HG03108 (cell line): Measurements from ENCODE around the gene HMX2.

Experiments
- ATAC-seq: cut with Tn5 transposase; IDR thresholded peaks from one replicate; pipeline ENCODE4 v1.9.1; 2021; ENCODE audit warnings: moderate library complexity; ENCODE audit not compliant: unreplicated experiment

The HMX2 gene, protein sequence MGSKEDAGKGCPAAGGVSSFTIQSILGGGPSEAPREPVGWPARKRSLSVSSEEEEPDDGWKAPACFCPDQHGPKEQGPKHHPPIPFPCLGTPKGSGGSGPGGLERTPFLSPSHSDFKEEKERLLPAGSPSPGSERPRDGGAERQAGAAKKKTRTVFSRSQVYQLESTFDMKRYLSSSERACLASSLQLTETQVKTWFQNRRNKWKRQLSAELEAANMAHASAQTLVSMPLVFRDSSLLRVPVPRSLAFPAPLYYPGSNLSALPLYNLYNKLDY

DNA sequence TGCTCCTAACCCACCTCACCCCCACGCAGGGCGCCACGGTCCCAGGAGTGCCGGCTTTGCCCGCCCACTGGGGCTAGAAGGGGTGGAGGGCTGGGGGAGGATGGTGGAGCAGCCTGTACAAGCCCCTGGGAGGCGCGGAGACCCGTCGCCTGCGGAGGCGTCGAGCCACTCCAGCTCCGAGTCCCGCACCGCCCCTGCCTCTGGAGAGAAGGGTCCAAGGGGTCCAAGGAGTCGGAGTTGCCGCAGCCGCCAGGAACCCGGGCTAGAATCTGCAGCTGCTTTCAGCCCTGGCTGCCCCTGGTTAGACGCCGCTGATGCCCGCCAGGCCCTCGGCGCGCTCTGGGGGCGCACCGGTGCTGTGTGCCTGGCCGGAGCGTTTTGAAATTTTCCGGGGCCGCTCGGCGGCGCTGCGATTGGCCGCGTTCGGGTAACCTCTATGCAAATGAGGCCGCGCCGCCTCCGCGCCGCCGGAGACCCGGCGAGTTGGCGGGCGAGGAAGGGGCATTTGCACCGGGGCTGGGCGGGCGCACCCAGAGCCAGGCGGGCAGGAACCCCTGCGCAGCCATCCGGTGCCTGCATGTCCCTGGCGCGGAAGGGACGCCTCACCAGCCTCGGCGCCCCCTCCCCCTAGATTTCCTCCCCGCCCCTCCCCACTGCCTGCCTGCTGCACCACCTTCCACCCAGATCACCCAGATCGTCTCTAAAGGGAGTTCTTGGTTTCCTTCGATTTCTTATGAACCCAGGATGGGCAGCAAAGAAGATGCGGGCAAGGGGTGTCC is at the start of gene HMX2:
TSS of gene HMX2 (plus strand) at position 502 of the 779 bp plus-strand sequence. CDS start at position 745, 243 bp downstream.
- no peak for ATAC-seq

DNA sequence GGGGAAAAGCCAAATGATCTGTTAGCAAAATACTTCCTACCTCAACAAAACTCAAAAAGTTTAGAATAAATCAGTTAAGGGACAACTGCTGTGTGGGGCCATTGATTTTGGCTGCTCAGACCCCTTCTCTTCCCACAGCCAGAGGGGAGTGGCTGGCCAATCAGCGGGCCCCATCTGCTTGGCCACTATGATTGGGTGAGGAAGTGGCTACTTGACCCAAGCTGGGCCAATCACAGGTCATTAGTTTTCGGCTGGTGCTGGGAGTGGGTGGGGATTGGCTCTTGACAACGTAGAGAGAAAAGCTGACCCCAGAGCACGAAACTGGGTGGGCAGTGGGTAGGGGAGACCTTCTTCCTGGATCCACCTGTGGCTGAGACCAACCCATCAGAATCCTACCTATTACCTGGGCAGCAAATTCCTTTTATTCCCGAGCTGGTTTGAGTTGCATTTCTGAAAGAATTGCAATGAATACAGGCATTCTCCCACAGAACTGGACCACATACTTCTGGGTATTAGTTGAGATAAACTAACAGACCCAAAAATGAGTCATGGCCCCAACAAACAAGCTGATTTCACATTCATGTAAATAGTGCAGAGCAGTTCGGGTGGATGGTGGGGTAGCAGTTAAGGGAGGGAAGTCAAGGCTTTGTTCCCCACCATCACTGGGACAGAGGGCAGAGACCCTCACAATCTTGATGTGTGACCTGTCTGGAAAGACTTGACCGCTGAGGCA is 47.7 kb upstream of the HMX2 start:
- no peak for ATAC-seq

DNA sequence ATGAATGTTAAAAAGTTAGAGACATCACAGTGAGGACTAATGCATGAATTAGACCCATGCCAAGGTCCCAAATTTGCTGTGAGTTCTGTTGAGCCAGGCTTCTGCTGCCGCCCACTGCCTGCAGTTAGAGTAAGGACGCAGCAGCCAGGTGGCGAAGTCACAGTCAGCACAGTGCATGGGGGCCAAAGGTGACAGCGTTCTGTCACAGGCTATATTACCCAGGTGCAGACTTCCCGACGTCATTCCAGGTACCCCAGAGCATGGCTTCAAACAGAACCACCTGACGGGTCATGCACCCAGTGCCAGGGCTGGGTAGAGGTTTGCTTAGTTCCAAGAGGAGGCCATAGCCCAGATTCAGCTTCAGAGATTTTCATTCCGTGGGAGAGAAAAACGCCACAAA is 46.1 kb upstream of the HMX2 start:
- ATAC-seq, result no peak

DNA sequence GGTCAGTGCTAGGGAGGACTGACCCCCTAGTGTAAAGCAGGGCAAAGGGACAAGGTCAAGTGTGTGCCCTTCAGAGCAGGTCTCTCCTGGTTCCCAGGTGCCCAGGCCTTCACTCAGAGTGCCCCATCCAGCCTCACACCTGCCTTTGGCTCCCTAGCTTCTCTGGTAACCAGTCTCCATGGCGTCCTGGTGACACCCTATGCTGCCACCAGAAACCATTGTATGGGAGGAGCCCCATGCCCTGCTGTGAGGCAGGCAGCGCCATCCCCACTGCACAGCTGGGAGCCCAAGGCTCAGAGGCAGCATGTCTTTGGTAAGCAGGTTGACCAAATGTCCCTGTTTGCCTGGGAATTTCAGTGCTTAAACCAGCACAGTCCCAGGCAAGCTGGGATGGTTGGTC is 45.3 kb upstream of the HMX2 start:
- no peak for ATAC-seq

DNA sequence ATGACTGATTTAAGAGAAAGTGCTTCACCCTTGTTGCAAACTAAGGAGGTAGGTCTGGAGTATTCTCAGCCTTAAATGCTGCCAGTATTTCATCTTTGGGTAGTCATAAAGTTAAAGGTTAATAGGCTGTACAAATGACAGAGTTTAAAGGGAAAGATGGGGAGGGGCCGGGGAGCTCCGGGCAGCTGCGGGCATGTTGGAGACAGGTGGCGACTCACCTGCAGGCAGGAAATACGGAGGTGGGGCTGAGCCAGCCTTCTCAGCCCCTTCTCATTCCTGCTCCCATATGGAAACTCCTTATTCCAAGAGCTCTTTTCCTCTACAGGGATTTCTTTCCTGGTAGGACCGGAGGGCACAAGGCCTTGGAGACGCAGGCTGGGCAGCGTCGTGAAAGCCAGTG is 44.0 kb upstream of the HMX2 start:
- no peak for ATAC-seq

DNA sequence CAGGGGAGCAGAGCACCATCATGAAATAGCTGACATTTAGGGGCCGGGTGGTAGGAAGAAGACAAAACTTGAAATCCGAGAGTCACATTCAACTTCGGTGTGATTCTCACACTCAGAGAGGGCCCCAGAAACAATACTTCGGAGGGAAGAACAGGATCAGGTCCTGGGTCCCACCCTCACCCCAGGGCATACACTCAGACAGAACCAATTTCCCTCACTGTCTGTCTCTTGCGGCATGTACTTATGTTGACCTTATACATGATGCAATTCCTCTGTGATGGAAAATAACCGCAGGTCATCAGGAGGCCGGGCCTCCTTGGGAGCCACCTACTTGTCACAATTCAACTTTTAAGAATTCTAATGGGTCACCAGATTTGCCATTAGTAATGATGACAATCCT is 38.5 kb upstream of the HMX2 start:
- no peak for ATAC-seq

DNA sequence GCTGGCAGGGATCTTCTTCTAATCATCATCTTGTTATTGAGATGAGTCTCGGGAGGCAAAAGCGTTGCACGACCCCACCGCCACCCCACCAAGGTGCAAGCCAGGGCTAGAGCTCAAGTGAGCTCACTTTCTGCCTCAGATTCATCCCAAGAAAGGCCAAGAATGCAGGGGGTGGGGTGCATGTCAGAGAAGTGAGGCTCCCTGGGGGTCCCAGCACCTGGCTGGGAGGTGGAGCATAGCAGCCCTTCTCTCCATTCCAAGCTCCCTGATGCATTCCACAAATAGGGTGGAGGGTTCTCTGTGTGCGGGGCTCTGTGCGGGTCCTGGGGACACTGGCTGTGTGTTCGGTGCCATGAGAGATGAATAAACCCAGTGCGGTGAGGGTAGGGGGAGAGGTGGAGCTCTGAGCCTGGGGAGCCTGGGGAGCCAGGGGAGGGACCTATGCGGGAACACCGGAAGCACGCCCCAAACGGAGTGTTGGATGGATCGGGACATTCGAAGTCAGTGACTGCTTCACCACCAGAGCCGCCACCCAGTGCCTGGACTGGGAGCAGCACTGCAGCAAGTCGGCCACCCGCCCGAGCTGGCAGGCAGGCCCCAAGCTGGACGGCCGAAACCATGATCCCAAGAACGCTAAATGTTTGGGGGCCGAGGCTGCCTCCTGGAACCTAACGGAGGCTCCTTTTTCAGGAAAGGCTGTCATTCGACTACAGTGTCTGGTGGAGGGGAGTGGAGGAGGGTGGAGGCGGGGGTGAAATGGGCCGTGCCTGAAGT is 30.1 kb upstream of the HMX2 start:
- no peak for ATAC-seq

DNA sequence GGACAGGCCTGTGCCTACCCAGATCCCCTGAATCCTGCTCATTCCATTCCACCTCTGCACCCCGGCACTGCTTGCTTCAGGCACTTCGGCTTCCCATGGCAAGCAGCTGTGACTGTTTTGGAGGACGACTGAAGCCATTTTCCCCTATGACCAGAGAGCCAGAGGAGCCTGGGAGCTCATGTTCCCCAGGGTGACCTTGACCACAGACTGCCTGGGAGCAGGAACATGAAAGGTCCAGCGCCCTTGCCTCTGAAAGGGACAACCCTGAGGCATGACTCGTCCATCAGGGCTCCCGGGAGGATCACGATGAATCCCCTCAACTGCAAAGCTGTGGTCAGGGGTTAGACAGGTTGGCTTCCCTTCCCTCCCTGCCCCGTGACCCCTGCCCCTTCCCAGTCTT is 28.9 kb upstream of the HMX2 start:
- ATAC-seq, result no peak

DNA sequence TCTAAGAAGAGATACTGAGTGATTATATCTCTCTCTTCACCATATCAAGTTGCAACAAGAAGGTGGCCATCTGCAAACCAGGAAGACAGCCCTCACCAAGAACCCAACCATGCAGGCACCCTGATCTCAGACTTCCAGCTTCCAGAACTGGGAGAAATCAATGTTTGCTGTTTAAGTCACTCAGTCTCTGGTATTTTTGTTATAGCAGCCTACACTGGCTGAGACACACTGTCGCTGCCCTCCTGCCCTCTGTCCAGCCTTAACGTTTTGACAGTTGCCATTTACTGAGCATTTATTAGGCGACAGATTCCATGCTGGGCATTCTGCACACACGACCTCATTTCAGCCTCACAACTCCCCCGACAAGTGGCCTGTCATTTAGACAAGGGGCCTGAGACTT is 21.7 kb upstream of the HMX2 start:
- ATAC-seq, result no peak

DNA sequence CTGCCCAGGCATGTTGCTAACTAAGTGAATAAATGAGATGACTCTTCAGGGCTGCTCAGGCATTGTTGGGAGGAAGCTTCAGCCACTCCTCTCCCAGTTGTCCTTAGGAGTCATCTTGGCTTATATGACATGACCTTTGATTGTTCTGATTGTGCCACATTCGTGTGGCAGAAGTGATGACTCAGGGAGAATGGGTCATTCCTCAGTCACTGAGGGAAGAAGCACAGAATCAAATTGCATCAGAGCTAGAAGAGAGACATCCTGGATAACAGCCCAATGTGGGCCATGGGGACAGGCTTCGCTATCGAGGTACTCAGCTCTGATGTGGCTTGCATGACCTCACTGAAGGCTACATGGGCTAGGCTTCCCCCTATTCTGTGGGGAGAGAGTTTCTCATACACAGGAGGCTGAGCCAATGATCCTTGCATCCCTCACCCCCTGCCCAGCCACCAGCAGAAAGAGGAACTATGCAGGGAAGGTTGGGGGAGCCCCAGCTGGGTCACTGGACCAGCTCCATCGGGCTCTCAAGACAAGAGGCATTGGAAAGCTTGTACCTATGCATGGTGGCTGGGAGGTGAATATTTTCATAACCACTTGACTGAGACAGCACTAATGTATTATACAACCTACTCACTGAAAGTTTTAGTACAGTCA is 18.2 kb upstream of the HMX2 start:
- ATAC-seq, result no peak

DNA sequence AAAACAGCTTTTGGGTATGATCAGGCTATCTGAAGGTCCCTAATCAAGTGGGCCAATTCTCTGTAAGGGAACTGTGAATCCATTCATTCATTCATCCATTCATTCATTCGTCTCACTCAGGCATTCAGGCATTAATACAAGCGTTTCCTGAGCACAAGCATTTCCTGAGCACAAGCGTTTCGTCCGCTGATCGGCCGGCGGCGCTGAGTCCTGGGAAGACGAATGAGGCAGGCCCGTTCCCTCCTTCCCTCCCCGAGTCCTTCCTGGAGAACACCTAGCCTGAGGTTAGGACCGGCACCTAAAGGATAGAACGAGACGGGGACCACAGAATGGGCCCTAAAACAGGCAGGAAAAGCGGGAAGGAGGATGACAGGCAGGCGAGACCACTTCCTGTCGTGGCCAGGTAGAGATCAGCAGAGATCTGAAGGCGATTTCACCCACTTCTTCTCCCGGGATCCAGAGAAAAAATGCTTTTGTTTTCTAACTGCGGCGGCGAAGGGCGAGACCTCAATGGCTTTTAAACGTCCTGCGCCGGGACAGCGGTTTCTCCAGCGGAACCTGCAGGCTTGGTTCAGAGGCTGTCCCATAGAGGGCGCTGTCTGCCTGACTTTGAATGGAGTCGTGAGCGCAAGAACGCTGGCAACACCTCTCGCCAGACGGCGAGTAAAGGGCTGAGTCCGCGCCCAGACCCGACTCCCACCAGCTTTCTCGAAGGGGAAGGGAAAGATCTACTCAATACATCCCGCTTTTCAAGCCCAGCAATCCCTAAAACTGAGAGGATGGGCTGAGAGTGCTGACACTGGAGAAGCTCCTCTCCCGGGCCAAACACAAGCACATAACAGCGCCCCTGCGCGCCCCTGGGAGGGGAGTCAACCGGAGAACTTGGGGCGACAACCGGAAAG is 15.1 kb upstream of the HMX2 start:
- ATAC-seq, result no peak

DNA sequence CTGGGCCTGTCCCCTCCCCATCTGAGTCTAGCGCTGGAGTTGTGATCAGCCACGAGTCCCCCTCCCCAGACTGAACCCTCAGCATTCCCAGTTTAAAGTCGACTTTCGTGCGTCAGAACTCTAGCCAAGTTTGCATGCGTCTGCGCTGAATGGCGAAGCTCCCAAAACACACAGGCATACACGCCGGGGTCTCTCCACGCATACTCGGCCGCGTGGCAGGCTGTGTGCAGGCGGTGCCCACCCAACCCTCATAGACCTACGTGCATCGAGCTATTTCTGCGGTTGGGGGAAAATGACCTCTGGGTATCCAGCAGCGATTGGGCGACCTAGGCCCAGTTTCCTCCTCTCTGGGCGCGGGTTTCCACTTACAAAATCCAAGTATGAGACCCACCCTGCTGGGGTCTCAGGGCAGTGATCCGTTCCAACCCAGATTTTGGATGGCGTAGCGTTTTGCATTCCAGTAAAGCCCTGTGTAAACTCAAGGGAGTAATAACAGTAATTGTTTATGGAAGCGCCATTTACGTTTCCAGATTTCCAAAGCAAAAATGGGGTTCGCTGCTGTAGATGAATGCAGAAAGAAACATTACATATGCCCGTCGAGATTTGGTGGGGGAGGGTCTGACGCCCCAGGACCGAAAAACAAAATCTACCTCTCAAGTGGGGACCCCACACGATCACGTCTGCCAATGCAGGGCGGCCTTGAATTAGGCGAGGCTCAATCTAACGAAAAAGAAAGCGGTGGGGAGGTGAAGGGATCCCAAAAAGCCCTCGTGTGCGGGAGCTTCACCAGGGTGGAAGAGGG is 14.2 kb upstream of the HMX2 start:
- no peak for ATAC-seq

DNA sequence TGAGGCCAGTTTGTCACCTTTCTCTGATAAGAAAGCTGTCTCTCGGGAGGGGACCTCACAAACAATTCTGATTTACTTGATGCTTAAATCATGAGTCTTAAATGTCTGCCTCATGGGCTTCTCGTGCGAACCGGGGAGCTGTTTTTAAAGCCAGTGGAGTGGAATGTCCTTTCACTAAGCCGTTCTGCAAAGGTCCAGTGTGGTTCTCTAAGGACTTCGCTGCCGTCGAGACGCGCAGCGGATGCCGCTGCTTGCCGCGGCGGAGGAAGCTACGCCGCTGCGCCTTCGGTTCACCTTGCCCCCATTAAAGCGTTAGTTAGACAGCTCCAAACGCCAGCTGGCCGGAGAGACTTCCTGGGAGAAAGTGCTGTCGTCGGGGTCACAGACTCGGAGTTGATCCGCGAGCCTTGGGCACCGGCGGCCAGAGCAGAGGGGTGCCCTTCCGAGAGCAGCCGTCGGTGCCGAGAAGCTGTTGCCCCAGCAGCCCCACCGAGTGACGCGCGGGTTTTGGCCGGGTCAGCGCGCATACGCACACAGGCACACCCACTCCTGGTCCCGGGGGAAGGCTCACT is 13.5 kb upstream of the HMX2 start:
- no peak for ATAC-seq

DNA sequence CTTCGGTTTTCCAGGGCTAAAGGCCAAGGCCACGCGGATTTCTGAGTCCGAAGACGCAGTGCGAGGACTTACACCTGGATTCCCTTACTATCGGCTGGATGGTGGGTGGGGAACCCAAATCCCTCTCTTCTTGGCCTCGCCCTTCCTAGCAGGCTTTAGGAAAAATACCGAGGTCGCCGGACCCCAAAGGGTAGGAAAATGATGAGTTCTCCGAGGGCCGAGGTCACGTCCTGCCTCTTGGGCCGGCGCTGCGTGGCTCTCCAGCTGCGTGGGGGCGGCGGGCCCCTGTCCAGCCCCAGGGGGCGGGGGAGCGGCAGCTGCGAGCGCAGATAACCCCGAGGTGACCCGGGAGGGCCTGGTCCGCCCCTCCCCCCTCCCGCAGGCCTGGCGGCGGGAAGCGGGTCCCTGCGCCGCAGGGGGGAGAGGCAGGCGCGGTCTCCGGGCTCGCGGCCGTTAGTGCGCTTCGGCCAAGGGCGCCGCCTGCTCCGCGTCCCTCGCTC is 13.0 kb upstream of the HMX2 start:
- ATAC-seq, result no peak

DNA sequence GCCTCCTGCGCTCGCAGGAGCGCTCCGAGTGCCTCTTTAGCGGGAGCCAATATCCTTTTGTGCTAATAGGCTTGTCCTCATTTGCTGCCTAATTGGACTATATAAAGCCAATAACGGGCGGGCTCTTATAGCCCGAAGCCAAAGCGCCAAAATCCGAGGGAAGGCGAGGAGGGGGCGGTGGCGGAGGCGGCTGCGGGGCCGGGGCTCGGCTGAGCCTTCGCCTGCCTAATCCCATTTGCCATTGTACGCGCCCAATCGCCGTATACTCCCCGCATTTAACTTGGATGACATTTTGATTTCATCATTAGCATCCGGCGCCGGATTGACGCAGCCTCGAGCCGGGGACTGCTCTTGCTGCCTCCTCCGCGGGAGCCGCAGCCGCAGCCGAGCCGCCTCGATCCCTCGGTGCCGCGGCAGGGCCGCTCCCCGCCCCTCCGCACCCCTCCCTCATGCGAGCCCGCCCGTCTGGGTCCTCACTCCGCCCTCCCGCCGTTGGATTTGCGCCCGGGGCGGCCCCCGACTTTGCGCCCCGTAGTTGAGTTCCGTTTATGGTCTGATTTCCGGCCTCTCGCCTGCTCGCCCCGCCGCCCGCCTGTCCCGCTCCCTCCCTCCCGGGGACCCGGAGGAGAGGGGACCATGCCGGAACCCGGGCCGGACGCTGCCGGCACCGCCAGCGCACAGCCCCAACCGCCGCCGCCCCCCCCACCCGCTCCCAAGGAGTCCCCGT is 12.4 kb upstream of the HMX2 start, which contains the start of gene HMX3:
TSS of gene HMX3 (plus strand) at position 556 of the 727 bp plus-strand sequence. CDS start at position 637, 81 bp downstream.
- ATAC-seq, result no peak

DNA sequence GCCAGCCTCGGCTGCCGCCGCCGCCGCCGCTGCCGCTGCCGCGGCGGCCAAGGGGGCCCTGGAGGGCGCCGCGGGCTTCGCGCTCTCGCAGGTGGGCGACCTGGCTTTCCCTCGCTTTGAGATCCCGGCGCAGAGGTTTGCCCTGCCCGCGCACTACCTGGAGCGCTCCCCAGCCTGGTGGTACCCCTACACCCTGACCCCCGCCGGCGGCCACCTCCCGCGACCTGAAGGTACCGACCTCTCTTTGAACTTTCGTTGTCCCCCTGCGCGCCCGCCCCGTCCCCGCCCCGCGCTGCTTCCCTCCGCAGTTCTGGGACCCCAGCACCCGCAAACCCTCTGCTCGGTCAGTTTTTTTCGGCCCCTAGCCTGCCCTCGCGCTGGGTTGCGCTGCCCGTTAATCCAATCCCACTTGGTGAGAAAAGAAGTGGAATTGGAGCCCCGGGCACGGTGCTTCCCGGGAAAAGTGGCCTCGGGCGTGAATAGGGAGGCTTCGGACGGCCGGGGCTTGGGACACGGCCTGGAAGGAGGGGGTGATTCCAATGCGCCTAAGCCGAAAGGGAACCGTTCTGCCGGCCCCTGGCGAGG is 11.6 kb upstream of the HMX2 start:
- no peak for ATAC-seq
